A673 (cell line): Measurements from ENCODE around the gene HNRNPF.

Experiments used
- CTCF ChIP-seq: fragments of 300-800, 200-600 bp; sonication (generic); conservative IDR thresholded peaks from 2 replicates; pipeline ENCODE4 v1.5.1; 2017; ENCODE audit warnings: low read depth, mild to moderate bottlenecking, antibody characterized with exemption, low read length, moderate library complexity, mixed read lengths
- EZH2 ChIP-seq: fragments of 200-600 bp; sonication (generic); IDR thresholded peaks from 2 replicates; pipeline ENCODE4 v1.6.1; 2017; ENCODE audit warnings: borderline replicate concordance, low read depth, mild to moderate bottlenecking, mixed read lengths, antibody characterized with exemption, low read length; ENCODE audit not compliant: poor library complexity, severe bottlenecking

- no peak for TF ChIP-seq CTCF
- no peak for TF ChIP-seq EZH2
Observed at GRCh38 chr10:43395571-43396060, 13.4 kb downstream of the HNRNPF start.
